Right renal pelvis (tissue), 4 donors: ENCODE data around the gene RXRG. TPM values are rescaled to one million over a fixed set of nuclear protein-coding genes. Genes with fewer than 3 reads are reported as not detected.

Experiments
- polyA plus RNA-seq, 4 donors: library from polyadenylated mRNA; unstranded; fragments of 120-200 nt; gene quantifications; one replicate each; pipeline ENCODE4 v1.2.1, GENCODE V29; 2013; ENCODE audit not compliant: insufficient read length in 4 of 4

The RXRG gene
- polyA plus RNA-seq, 4 donors: 2.0 to 2.6 (median 2.1) TPM

Other genes starting within 250 kb of the RXRG start
- gene LMX1A, start 88.4 kb downstream of the RXRG start, polyA plus RNA-seq: under 1 TPM in 1 of 4 donors, not detected in 3; 0.04 TPM
- under 1 TPM in 1 of 4 donors, not detected in 3; 0.09 TPM for gene LRRC52, start 98.9 kb upstream of the RXRG start, polyA plus RNA-seq
- gene MGST3, start 186.1 kb upstream of the RXRG start, polyA plus RNA-seq: 100 to 1,000 TPM; 186 to 203 (median 197) TPM